Sigmoid colon (tissue), 4 donors: ENCODE measurements around the gene SV2B.

ENCODE experiments used
- EP300 ChIP-seq, 4 donors: sonication (generic); formaldehyde crosslinking; IDR thresholded peaks; one replicate each; pipeline ENCODE4 v1.6.1; 2017; ENCODE audit warnings: antibody characterized with exemption in 4 of 4
- POLR2A ChIP-seq, 2 donors: fragments of 450-650 bp; IDR thresholded peaks; one replicate each; pipeline ENCODE4 v1.6.1; 2016; ENCODE audit warnings: antibody characterized with exemption in 2 of 2, mild to moderate bottlenecking in 2 of 2, moderate library complexity in 2 of 2
- TF ChIP-seq, protein P1 (sequence below), 4 experiments: fragments of 450-650 bp in 3 of 4; fragments of 200-600 bp in 1 of 4; IDR thresholded peaks; one replicate each; pipeline ENCODE4 v1.5.1; 2016 to 2019; ENCODE audit warnings: antibody characterized with exemption in 4 of 4, mild to moderate bottlenecking in 3 of 4, moderate library complexity in 2 of 4

DNA sequence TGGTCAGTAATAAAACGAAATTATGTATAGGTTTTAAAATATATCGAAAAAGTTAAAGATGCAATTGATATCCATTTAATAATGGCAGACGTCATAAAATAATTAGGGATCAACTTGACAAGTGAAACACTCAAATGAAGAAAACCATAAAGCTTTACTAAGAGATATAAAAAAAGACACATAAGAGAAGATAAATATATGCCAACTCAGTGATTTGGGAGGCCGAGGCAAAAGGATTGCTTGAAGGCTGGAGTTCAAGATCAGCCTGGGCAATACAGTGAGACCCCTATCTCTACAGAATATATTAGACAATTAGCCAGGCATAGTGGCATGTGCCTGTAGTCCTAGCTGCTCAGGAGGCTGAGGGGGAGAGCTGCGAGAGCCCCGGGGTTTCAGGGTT, 190.5 kb downstream of the SV2B start:
- TF ChIP-seq, protein P1, sequence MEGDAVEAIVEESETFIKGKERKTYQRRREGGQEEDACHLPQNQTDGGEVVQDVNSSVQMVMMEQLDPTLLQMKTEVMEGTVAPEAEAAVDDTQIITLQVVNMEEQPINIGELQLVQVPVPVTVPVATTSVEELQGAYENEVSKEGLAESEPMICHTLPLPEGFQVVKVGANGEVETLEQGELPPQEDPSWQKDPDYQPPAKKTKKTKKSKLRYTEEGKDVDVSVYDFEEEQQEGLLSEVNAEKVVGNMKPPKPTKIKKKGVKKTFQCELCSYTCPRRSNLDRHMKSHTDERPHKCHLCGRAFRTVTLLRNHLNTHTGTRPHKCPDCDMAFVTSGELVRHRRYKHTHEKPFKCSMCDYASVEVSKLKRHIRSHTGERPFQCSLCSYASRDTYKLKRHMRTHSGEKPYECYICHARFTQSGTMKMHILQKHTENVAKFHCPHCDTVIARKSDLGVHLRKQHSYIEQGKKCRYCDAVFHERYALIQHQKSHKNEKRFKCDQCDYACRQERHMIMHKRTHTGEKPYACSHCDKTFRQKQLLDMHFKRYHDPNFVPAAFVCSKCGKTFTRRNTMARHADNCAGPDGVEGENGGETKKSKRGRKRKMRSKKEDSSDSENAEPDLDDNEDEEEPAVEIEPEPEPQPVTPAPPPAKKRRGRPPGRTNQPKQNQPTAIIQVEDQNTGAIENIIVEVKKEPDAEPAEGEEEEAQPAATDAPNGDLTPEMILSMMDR (IDR thresholded peaks at IDR 0.05): no peak
- TF ChIP-seq POLR2A (IDR thresholded peaks at IDR 0.05) (no peak), EP300 (IDR thresholded peaks at IDR 0.05) (no peak)
